ENCODE measurements around the gene ACVR1.

DNA sequence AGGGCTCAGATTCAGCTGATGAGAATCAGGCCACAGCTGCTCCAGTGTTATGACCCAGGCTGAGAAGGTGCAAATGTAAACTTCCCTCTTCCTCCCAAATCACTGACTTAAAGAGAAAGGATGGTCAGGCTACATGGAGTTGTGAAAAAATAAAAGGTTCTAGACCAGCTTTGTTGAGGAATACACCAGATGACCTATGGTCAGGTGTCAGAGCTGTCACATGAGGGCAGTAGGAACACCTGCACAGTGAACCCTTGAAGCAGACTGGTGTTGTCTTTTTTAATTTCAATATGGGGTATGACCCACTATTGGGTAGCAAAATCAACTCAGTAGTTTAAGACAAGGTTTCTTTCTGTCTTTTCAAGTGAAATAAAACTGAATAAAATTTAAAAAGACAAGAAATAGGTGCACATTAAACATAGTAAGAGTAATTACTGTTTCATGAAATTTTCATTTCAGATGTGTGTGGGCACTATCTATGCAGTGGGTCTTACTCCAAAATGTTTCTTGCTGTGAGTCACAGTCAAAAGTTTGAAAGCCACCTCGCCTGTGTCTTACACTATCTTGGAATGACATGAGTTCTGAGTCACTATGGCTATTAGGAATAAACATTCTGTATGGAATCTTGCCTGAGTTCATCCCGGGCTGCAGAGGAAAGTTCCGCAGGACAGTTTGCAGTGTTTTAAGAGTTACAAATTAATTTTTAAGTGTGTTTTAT lies 83.6 kb downstream of the ACVR1 start:
- TF ChIP-seq, protein P1, sequence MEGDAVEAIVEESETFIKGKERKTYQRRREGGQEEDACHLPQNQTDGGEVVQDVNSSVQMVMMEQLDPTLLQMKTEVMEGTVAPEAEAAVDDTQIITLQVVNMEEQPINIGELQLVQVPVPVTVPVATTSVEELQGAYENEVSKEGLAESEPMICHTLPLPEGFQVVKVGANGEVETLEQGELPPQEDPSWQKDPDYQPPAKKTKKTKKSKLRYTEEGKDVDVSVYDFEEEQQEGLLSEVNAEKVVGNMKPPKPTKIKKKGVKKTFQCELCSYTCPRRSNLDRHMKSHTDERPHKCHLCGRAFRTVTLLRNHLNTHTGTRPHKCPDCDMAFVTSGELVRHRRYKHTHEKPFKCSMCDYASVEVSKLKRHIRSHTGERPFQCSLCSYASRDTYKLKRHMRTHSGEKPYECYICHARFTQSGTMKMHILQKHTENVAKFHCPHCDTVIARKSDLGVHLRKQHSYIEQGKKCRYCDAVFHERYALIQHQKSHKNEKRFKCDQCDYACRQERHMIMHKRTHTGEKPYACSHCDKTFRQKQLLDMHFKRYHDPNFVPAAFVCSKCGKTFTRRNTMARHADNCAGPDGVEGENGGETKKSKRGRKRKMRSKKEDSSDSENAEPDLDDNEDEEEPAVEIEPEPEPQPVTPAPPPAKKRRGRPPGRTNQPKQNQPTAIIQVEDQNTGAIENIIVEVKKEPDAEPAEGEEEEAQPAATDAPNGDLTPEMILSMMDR (conservative IDR thresholded peaks at IDR 0.05; ENCODE audit: low read depth in 2 of 2), result no peak
- TF ChIP-seq POLR2AphosphoS5 (IDR thresholded peaks at IDR 0.05; ENCODE audit: low read depth) (no peak), EZH2 (IDR thresholded peaks at IDR 0.05; ENCODE audit: low read depth, unreplicated experiment) (no peak), ZNF114 (CRISPR knock-in tag; IDR thresholded peaks at IDR 0.05) (no peak), JUNB (IDR thresholded peaks at IDR 0.05; ENCODE audit: unreplicated experiment) (no peak), EZH2phosphoT487 (IDR thresholded peaks at IDR 0.05; ENCODE audit: unreplicated experiment) (no peak), NANOG (IDR thresholded peaks at IDR 0.05; ENCODE audit: borderline replicate concordance) (no peak)
- TF ChIP-seq, protein P2, sequence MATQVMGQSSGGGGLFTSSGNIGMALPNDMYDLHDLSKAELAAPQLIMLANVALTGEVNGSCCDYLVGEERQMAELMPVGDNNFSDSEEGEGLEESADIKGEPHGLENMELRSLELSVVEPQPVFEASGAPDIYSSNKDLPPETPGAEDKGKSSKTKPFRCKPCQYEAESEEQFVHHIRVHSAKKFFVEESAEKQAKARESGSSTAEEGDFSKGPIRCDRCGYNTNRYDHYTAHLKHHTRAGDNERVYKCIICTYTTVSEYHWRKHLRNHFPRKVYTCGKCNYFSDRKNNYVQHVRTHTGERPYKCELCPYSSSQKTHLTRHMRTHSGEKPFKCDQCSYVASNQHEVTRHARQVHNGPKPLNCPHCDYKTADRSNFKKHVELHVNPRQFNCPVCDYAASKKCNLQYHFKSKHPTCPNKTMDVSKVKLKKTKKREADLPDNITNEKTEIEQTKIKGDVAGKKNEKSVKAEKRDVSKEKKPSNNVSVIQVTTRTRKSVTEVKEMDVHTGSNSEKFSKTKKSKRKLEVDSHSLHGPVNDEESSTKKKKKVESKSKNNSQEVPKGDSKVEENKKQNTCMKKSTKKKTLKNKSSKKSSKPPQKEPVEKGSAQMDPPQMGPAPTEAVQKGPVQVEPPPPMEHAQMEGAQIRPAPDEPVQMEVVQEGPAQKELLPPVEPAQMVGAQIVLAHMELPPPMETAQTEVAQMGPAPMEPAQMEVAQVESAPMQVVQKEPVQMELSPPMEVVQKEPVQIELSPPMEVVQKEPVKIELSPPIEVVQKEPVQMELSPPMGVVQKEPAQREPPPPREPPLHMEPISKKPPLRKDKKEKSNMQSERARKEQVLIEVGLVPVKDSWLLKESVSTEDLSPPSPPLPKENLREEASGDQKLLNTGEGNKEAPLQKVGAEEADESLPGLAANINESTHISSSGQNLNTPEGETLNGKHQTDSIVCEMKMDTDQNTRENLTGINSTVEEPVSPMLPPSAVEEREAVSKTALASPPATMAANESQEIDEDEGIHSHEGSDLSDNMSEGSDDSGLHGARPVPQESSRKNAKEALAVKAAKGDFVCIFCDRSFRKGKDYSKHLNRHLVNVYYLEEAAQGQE (IDR thresholded peaks at IDR 0.05; ENCODE audit: unreplicated experiment), result no peak

Measured in GM23338 (cell line).